CD4-positive, alpha-beta T cell treated with Interleukin-6 for 4 hours (primary cell): ENCODE measurements around the gene LIM2.

ENCODE experiments used
- DNase-seq: peaks from one replicate; pipeline ENCODE4 v3.0.0-alpha.2; 2020; ENCODE audit warnings: mixed read lengths

LIM2 gene

GRCh38 chr19:51394050-51394836 lies 6.5 kb upstream of the LIM2 start:
- DNase-seq = peak; percentile 86

- no peak for DNase-seq
Measured at GRCh38 chr19:51392701-51393100, 4.9 kb upstream of the LIM2 start.

- no peak for DNase-seq
Measured at GRCh38 chr19:51391073-51391611, 3.4 kb upstream of the LIM2 start.

- no peak for DNase-seq
Measured at GRCh38 chr19:51389143-51389542, 1.4 kb upstream of the LIM2 start.

- DNase-seq = no peak
Measured at GRCh38 chr19:51386882-51387520, 773 bp downstream of the LIM2 start.

GRCh38 chr19:51382004-51382403 lies 5.8 kb downstream of the LIM2 start:
- DNase-seq = no peak

GRCh38 chr19:51380379-51380778 lies 7.4 kb downstream of the LIM2 start:
- DNase-seq = no peak

GRCh38 chr19:51377422-51377821 lies 10.4 kb downstream of the LIM2 start:
- no peak for DNase-seq

- peak; percentile 37 for DNase-seq
Measured at GRCh38 chr19:51375504-51376221, 12.1 kb downstream of the LIM2 start.

- peak; percentile 72 for DNase-seq
Measured at GRCh38 chr19:51372649-51373504, 14.9 kb downstream of the LIM2 start, which contains the start of gene NKG7. TSS of gene NKG7 (minus strand) at chr19:51372654. CDS start at chr19:51372535, 119 bp downstream.

- no peak for DNase-seq
Measured at GRCh38 chr19:51372021-51372648, 15.6 kb downstream of the LIM2 start.

- no peak for DNase-seq
Measured at GRCh38 chr19:51371186-51371690, 16.5 kb downstream of the LIM2 start.

- no peak for DNase-seq
Measured at GRCh38 chr19:51370230-51370629, 17.5 kb downstream of the LIM2 start.

- peak; percentile 14 for DNase-seq
Measured at GRCh38 chr19:51368366-51369282, 19.1 kb downstream of the LIM2 start, which contains the start of gene CLDND2. TSS of gene CLDND2 (minus strand) at chr19:51369003. CDS start at chr19:51368577, 426 bp downstream.

GRCh38 chr19:51367565-51368365 lies 20.0 kb downstream of the LIM2 start:
- peak; percentile 98 for DNase-seq

GRCh38 chr19:51367255-51367564 lies 20.6 kb downstream of the LIM2 start:
- DNase-seq = peak; percentile 33

- DNase-seq = peak; percentile 96
Measured at GRCh38 chr19:51366389-51367254, 21.2 kb downstream of the LIM2 start.

- DNase-seq = no peak
Measured at GRCh38 chr19:51365965-51366388, 21.8 kb downstream of the LIM2 start, which contains the start of gene ETFB. TSS of gene ETFB (minus strand) at chr19:51366388. CDS start at chr19:51366326, 62 bp downstream.
